22Rv1 (cell line): ENCODE results near the gene ATE1.

ENCODE experiments used
- H3K27ac ChIP-seq: fragments of 450-650 bp; 2 replicates; pipeline ENCODE4 v1.5.1; 2017
- ZFX ChIP-seq: fragments of 450-650 bp; IDR thresholded peaks from 2 replicates; pipeline ENCODE4 v1.6.1; 2017; ENCODE audit warnings: antibody characterized with exemption, borderline replicate concordance
- TF ChIP-seq, protein P1 (sequence below): fragments of 450-650 bp; IDR thresholded peaks from 2 replicates; pipeline ENCODE4 v1.5.1; 2017; ENCODE audit warnings: mild to moderate bottlenecking

Gene ATE1

DNA sequence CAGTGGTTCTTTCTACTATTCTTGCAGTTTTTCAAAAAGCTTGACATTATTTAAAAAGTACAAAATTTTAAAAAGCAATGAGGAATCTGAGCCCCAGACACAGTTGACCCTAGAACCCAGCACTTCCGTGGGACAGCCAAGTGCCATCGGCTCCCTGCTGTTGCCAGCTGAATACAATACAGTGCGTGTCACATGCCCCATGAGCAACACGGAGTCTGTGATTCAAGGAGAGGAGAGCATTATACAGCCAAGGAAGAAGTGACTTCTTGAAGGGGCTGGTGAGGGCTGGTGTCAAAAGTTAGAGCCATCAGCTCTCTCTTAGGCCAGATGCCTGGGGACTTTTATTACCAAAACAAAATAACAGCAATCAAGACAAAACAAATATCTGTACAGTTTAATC, 206.6 kb downstream of the ATE1 start:
- H3K27ac ChIP-seq, result no peak overlapping the region
- TF ChIP-seq, protein P1, sequence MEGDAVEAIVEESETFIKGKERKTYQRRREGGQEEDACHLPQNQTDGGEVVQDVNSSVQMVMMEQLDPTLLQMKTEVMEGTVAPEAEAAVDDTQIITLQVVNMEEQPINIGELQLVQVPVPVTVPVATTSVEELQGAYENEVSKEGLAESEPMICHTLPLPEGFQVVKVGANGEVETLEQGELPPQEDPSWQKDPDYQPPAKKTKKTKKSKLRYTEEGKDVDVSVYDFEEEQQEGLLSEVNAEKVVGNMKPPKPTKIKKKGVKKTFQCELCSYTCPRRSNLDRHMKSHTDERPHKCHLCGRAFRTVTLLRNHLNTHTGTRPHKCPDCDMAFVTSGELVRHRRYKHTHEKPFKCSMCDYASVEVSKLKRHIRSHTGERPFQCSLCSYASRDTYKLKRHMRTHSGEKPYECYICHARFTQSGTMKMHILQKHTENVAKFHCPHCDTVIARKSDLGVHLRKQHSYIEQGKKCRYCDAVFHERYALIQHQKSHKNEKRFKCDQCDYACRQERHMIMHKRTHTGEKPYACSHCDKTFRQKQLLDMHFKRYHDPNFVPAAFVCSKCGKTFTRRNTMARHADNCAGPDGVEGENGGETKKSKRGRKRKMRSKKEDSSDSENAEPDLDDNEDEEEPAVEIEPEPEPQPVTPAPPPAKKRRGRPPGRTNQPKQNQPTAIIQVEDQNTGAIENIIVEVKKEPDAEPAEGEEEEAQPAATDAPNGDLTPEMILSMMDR, result no peak
- TF ChIP-seq ZFX, result no peak

DNA sequence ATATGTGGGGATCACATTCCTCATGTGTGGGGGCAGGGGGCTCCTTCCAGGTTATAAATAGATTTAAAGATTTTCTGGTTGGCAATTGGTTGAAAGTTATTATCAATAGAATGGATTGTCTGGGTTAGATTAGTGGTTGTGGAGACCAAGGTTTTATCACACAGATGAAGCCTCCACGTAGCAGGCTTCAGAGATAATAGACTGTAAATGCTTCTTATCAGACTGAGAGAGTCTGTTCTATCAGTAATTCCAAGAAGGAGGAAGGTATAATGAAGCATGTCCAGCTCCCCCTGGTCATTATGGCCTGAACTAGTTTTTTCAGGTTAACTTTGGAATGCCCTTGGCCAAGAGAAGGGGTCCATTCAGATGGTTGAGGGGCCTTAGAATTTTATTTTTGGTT, 211.9 kb downstream of the ATE1 start:
- H3K27ac ChIP-seq, result no peak overlapping the region
- TF ChIP-seq, protein P1, result no peak
- no peak for TF ChIP-seq ZFX

DNA sequence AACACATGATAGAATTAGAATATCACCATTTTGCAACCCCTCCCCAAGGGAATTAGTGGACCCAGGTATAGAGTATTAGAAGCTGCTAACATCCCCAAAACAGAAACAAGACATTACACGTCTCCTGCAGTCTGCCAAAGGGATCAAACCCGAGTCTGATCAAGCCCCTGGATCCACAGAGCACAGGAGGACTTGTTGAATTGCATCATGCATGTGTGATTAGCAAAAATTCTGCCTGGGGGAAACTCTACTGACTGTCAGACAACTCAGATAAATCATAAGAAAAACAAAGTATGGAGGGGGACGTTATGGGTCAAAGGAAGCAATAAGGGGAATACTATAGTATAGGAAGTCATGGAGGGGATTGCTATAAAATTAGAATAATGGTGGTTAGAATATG, 212.8 kb downstream of the ATE1 start:
- H3K27ac ChIP-seq, result no peak overlapping the region
- no peak for TF ChIP-seq ZFX
- TF ChIP-seq, protein P1, result no peak

DNA sequence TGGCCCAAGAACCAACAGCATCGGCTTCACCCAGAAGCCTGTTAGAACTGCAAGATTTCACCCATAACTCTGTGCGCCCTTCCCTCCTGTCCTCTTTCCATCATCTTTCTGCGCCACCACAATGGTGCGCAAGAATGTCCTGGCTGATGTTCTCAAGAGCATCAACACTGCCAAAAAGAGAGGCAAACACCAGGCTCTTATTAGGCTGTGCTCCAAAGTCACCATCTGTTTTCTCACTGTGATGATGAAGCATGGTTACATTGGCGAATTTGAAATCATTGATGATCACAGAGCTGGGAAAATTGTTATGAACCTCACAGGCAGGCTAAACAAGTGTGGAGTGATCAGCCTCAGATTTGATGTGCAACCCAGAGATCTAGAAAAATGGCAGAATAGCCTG, 214.3 kb downstream of the ATE1 start:
- no peak overlapping the region for H3K27ac ChIP-seq
- TF ChIP-seq ZFX, result no peak
- TF ChIP-seq, protein P1, result no peak

DNA sequence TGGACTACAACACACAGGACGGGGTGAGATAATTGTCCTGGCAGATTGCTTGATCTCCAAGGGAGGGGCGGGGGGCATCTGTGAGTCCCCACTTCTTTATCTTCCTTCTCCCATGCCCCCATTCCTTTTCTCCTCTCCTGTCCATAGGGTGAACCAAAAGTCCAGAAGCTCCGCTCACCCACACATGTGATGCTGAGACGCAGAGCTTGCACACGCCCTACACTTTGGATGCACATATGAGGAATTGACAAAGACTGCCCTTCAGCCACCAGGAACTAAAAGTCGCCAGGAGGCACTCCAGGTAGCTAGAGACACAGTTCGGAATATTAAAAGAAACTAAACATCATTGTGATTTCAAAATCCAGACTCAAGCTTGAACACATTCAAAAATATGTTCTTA, 216.9 kb downstream of the ATE1 start:
- H3K27ac ChIP-seq, result no peak overlapping the region
- no peak for TF ChIP-seq ZFX
- TF ChIP-seq, protein P1, result no peak

DNA sequence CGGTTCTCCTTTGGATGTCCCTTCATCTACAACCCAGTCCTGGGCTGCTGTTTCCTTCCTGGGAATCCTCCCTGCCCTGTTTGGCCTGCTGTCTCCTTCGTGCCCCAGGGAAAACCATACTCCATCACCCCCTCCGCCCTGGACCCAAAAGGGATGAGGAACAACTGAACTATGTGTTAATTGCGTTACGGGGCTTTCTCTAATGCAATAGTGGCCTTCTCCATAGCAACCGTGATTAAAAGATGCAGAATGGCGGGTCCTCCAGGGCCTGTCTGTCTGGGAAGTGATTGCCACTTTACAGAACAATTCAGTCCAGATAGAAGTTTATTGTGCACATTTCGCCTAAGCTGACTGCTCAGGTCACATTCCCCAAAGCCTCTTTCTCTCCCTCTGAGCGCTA, 217.6 kb downstream of the ATE1 start:
- H3K27ac ChIP-seq, result no peak overlapping the region

DNA sequence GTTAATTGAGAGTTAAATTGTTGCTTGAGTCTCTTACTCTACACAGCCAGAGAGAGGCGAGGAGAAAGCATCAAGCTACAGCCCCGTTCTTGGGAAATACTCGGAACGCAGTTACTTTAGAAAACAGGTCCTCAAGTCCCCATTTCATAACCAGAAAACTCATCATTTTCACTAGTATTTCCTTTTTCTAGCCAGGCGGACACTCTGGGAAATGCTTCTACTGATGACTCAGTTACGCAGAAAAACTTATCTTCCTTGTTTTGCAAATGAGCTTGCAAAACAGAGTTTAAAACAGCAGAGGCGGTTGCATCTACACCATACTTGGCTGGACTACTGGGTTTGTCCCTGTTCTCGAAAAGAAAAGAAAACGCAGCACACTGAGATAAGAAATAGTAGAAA, 218.2 kb downstream of the ATE1 start:
- no peak overlapping the region for H3K27ac ChIP-seq
- no peak for TF ChIP-seq ZFX
- TF ChIP-seq, protein P1, result no peak

More for the DNA sequence above, 217.6 kb downstream of the ATE1 start:
- TF ChIP-seq, protein P1, result no peak
- TF ChIP-seq ZFX, result no peak
